GM18502 (cell line): ENCODE results near the gene POLDIP2.

Experiments
- ATAC-seq: cut with Tn5 transposase; IDR thresholded peaks from one replicate; pipeline ENCODE4 v1.9.1; 2021; ENCODE audit warnings: mild to moderate bottlenecking; ENCODE audit not compliant: unreplicated experiment, poor library complexity

Gene POLDIP2

DNA sequence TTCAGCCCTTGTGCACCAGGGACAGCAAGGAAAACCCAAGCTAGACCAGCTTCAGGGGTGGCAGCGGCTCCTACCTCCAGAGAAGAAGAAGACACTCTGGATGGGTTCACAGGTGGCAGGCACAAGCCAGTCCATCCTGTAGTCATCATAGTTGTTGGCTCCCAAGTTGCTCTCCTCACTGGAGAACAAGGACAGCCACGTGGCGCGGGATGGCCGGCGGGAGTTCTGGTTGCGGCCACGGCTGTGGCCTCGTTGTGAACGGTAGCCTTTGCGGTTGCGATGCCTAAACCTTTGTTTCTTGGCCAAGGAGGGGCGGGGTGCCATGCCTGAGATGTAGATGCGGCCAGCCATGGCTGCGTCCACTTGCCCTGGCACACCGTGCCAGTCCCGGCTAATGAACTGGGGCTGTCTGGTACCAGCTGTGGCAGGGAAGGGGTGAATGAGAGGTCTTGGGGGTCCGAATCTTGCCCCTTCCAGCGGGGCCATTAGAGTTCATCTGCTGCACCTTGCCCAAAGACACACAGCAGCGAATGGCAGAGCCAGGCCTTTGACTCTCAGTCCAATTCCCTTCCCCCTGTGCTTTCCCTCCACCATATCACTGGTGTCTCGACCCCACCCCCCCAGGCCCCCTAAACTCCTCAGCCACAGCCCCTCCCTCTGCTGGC is 10.4 kb upstream of the POLDIP2 start:
- ATAC-seq: no peak

DNA sequence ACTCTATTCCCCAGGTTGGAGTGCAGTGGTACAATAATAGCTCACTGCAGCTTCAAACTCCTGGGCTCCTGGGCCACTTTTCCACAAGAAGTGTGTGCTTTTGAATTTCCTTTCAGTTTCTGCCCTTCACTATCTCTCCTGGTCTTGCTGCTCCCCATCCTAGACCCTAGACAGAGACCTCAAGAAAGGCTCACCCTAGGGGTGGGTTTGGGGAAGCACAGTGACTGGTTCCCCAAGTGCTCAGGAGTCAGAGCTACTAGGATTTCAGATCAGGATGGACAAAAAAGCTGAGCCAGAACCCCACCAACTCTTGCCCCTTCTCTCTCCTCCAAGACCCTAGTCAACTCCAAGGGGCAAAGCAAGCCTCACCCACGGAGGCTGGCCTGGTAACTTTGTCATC is 9.3 kb upstream of the POLDIP2 start:
- no peak for ATAC-seq

DNA sequence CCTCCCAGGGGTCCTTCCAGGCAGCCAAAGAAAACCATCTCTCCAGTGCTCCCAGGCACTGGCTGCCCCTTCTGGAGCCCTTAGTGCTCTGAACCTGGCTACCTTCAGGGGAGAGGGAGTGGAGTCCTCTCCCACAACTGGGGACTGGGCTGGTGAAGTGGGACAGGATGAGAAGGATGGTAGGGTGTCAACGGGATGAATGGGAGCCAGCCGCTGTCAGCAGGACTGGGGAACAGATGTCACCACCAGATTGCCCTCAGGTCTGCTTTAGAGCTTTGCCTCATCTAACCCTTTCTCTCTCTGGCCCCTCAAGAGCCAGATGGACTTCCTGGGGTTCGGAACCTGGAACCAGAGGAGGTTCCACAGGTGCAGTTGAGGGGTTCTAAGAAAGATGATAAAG is 8.2 kb upstream of the POLDIP2 start:
- no peak for ATAC-seq

DNA sequence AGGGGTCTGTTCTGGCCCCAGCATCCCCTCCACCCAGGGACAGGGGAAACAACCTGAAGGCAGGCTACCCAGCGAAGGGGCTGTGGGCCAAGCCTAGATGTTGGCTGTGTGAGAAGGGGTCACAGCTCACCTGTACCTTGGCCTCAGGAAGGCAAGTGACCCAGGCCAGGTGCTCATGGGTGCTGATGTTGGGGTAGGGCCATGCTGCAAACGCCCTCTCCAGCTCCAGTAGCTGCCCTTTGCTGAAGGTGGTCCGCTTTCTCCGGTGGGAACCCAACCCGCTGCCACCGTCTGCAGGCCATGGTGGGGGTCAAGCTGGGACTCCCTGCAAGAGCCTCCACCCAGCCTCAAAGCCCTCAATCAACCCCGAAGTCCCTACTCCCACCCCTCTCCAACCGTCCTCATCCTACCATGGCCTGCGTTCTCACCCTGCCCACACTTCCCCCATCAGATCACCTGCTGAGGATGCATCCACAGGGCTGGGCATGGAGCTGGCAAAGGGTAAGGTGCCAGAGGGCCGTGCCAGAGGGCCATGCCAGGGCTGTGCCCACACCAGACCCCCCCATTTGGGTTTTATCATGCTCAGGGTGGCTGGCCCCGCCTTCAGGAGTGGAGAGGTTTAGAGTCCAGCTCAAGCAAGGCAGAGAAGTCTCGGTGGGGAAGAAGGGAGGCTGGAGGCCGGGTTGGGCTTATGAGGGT is 7.5 kb upstream of the POLDIP2 start, which contains the start of gene SEBOX:
Gene SEBOX (minus strand): TSS at position 535 of the 699 bp plus-strand sequence. CDS start 48 bp downstream, at position 487.
- no peak for ATAC-seq

DNA sequence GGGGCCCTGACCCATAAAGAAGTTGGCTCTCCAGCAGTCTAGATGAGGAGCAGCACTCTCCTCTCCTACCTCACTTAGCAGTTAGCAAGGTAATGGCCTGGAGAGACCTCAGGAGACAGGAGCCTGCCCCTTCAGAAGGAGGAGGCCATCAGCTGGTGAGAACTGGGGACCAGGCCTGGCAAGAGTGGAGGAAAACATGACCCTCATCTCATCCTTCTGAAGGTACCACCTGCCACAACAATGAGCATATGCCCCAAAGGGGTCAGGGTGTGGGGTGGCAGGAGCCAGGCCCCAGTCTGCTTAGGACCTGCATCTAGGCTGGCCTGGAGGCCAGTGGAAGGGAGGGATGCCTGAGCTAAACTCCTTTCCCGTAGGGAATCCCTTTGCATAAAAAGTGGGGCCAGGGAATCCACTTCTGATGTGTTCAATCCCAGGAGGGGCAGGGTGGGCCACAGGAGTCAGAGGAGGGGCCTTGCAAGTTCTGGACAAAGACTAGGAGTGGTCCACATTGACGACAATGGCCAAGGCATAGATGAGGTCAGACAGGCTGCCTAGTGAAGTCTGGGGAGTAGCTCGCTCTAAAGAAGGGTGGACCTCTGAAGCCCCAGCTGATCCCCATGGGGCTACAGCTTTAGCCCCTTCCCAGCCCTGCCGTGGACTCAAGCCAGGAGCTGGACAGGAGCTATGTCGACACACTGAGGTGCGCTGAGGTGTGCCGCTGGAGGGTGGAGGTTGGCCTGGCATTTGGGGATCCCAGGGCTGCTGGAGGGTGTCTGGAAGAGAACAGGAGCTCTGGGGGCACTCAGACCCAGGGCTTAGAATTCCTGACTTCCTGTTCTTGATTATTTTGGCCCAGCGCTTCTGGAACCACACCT is 6.7 kb upstream of the POLDIP2 start:
- ATAC-seq: no peak

DNA sequence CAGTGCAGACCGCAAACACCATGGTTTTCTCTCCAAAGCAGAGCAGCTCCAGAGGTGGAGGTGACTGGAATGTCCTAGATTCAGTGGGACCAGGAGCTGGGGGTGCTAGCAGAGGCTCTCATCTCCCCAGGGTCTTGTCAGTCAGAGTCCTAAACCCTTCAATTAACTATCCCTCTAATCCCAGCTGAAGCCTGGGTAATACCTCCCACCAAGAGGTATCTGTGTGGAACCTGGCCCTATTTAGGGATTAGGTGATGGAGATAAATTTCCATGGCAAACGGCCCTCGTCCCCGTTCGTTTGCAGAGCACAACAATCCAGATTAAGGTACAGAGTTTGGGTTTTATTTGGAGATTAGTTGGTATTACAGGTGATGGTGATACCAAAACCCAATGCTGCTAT is 5.9 kb upstream of the POLDIP2 start:
- no peak for ATAC-seq

DNA sequence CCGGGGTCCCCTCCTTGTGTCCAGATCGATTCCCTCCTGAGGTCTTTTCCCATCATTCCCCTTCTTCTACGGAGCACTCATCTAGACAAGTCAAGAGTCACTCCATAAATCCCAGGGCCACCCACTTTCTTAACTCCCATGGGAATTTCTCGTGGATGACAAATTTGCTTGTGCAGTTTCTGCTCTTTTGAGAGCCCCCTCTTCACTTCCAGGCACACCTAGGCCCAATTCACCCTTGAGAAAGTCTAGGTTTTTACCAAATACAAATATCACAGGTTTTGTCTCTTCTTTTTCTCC is 522 bp upstream of the POLDIP2 start:
- no peak for ATAC-seq

DNA sequence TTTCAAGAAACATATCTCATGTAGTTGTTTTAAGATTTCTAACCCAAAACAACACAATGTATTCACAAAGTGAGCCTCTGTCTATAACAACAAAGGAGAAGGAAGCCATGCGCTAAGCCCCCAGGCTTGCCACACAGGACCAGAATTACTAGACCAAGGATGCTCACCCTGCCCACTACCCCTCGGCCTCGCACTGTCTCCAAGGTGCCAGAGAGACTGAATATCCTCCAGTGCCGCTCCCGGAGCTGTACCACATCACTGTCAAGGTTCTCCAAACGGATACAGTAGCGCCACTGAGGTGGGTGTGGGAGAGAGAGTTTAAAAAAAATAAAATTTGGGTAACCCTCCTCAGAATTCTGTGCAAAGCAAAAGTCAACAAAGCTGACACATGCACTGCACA is 7.1 kb downstream of the POLDIP2 start:
- no peak for ATAC-seq

DNA sequence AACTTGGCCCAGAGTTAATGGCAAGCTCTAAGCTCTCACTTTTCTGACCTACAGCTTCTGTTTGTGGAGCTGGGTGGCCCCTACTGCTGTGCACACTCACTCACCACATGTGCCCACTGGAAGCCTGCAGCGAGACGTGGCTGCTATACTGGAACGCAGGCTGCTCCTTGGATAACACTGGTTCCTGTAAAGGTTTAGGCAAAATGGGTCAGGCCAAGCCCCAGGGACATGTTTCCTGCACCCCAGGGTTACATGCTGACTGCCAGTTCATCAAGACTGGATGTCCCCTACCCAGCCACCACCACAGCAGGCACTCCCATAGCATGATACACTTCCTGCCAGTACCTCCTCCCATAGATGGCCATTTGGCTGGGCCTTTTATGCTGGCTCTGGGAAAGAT is 8.3 kb downstream of the POLDIP2 start:
- no peak for ATAC-seq

DNA sequence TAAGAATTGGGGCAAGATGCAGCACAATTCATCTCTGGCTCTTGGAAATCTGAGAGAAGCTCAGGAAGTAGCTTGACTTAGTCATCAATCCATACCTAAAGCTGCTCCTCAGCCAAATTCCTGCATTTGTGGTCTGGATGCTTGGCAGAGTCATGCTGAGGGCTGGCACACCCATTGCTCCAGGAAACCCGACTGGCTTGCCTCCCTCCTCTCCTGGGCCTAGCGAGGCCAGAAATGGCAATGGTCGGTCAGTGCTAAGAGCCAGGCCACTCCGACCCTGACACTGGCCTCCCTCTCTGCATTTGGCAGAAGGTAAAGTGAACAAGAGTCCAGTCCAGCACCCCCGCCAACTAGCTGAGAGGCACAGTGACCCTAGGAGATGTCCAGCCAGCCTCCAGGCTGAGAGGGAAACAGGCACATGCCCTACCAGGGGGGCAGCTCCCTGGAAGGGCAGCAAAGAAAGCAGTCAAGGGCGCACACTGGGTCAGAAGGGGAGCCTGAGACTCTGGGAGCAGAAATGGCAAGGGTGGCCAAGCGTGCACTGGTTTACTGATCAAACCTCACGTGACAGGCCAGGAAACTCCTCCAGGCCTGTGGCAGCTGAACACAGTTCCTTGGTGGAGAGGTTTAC is 10.0 kb downstream of the POLDIP2 start:
- no peak for ATAC-seq

DNA sequence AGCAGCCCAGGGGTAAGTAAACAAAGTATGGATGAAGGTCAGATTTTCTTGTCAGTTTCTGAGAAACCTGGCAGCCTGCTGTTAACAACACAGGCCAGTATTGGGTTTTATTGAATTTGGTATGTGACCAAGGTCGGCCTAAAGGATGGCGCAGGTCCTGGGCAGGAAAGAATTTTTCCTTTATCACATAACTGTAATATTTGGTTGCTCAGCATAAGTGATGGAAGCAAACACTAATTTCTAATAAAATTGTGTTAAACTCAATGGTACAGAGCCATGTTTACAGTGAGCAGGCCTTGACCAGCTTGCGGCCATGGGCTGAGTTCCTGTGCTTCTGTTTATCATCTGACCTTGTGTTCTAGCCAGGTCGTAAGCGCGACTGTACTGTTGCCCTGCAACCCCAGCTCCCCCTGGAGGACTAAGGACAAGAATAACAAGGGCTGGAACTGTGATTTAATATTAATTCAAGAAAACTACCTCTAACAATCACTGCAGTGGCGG is 10.5 kb downstream of the POLDIP2 start:
- no peak for ATAC-seq

DNA sequence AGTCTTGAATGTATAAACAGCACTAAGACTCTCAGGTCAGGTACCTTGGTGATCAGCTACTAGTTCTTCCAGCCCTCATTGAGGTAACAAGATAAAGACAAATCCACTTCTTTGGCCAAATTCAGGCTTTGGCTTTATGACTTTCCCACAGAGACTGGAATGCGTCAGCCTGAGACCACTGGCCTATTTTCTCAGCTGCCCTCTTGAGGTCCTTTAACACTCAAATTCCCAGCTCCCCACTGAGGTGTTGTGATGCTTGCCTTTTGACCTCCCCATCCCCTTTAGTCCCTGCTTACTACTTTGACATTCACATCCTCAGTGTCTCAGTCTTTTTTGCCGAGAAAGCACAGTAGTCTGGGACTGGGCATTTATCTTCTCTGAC is 11.1 kb downstream of the POLDIP2 start:
- ATAC-seq: no peak

DNA sequence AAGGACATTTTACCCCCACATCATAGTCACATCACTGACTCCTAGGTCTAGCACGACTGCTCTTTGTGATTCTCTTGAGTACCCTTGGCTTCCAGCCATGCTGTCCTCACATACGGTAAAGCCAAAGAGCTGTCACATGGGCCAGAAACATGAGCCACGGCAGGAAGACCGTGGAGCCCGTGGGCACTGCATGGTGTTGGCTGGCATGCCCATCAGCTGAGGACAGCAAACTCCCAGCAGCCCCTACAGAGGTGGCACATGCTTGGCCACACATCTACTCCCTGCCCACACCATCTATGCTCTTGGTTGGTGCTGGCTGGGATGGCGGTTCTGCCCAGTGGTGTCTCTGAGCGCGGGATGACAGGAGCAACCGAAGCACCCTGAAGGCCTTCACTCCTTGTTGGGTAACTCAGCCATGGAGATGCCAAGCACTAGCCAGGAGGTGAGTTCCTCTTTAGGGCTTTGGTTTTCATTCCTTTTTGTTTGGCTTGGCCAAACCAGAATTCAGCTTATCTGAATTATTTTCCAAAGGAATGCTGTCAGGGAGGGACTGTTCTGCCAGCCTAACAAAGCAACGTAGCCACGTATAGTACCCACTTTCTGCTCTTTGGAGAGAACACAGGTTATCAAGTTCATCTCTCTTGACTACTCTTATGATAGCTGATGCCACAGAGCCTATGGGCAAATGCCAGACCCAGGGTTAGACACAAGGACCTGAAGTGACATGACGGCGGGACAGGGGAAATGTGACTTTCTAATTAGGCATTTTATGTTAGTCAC is 11.7 kb downstream of the POLDIP2 start:
- no peak for ATAC-seq

DNA sequence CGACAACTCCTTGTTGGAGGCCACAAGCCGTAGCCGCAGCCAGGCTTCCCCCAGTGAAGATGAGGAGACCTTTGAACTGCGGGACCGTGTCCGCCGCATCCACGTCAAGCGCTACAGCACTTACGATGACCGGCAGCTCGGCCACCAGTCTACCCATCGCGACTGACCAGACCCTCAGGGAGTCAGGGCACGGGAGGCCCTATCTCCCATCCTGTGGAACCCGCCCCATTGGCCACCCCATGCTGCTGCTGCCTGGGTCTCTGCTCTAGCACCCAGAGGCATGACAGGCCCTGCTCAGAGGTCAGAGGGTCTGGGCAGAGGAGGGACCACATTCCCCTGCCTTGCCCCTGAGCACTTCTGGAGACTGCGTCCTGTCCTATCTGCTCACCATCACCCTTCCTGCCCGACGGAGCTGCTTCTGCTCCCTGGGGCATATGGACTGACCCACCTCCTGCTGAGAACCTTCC is 12.9 kb downstream of the POLDIP2 start:
- ATAC-seq: no peak

DNA sequence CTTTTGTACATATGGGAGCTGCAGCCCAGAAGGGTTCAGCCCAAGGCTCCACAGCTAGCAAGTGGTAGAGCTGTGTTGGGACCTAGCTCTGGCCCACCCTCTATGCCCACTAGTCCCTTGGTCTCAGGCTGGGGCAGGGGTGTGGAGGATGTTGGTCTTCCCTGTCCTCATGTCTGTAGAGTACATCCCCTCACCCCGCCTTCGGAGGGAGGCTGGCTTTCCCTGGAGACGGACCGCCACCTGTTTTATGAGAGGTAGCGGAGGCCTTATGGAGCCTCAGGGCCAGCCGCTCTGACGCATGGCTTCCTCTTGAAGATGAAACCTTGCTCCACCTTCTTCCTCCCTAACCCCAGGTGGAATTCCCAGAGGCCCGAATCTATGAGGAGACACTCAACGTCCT is 13.3 kb downstream of the POLDIP2 start:
- no peak for ATAC-seq

DNA sequence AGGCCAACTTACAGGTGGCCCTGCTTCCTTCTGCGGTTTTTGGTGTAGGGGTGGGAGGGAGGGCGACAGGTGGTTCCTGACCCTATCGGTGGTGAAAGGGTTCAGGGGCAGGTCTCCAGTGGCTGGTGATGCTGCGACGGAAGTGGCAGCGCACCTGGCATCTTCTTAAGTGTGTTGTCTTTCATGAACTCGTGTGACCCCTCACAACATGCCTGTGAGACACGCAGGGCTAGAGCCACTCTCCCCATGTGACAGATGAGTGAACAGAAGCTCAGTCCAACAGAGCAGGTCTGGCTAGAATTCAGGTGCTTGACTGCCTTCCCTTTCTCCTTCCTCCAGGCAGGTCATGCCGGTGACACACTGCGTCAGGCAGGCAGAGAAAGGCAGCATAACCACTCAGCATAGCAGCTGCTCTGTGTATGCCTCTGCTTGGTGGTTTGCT is 13.8 kb downstream of the POLDIP2 start:
- no peak for ATAC-seq

DNA sequence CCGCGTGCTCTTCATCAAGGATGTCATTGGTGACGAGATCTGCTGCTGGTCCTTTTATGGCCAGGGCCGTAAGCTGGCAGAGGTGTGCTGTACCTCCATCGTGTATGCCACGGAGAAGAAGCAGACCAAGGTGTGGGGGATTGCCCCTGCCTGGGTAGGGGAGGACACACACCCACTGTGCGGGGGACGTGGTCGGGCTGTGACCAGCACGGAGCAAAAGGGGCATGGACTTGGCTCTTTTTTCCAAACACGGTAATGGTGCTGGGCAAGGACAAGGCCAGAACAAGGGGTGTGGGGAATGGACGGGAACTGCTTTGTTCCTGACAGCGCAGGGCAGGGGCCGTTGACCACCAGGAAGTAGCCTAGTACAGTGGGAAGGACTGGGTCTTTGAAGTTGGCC is 15.0 kb downstream of the POLDIP2 start:
- ATAC-seq: no peak

DNA sequence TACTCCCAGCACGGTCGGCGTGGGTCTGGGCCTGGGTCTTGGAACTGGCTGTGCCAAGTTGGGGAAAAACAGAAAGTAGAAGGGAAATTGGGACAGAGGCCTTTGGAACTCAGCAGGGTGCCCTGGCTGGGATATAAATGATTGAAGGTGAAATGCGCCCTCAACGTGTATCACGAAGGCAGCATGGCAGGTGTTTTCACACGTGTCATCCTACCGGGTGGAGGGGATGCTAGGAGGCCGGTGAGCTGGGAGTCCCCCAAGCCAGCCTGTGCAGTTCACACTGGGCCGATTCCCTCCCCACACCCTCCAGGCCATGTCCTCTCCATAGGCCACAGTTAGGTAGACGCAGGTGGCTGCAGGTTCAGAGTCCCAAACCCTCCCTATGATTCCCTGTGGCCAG is 15.8 kb downstream of the POLDIP2 start:
- no peak for ATAC-seq

DNA sequence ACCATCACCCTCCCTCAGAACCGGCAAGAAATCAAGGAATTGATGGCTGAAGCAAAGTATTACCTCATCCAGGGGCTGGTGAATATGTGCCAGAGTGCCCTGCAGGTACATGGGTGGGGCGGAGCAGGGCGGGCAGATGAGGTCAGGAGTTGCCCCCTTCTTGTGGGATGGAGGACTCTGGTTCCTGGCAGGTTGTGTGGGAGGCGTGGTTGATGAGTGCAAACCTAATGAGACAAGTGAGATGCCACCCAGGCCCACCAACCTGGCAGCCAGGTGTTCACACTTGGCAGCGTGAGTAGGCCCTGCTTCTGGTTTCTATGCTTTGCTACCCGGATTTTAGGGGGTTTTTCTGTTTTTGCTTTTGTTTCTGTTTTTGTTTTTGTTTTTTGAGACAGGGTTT is 17.0 kb downstream of the POLDIP2 start:
- ATAC-seq: no peak

DNA sequence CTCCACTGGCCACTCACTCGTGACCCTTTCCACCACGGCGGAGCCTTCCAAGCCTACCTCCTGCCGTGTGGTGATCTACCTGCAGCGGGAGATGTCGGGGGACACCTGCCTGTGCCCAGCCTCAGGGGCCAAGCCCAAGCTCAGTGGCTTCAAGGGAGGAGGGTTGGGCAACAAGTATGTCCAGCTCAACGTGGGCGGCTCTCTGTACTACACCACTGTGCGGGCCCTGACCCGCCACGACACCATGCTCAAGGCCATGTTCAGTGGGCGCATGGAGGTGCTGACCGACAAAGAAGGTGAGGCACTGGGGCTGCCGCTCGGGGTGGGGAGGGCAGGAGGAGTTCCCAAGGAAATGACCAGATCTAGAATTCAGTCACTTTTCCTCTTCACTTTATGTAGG is 17.9 kb downstream of the POLDIP2 start:
- no peak for ATAC-seq
